Uterus (tissue), 4 donors: ENCODE measurements around the gene TNFRSF25. TPM values are rescaled to one million over a fixed set of nuclear protein-coding genes. Genes with fewer than 3 reads are reported as not detected.

Experiments used
- DNase-seq, 2 donors: peaks; one replicate each; pipeline ENCODE4 v3.0.0-alpha.2; 2019 to 2020
- H3K27ac ChIP-seq, 2 donors: fragments of 200-600 bp; sonication (generic); 1 replicate in 1 of 2; 2 replicates in 1 of 2; pipeline ENCODE4 v1.5.1; 2016 to 2018
- H3K27me3 ChIP-seq, 2 donors: fragments of 200-600 bp; sonication (generic); one replicate each; pipeline ENCODE4 v1.5.1; 2018 to 2019; ENCODE audit warnings: control low read depth in 1 of 2
- H3K36me3 ChIP-seq, 2 donors: fragments of 200-600 bp; sonication (generic); one replicate each; pipeline ENCODE4 v1.5.1; 2019; ENCODE audit warnings: control low read depth in 1 of 2
- H3K4me1 ChIP-seq, 2 donors: fragments of 200-600 bp; sonication (generic); one replicate each; pipeline ENCODE4 v1.5.1; 2018 to 2019; ENCODE audit warnings: control low read depth in 1 of 2
- H3K4me3 ChIP-seq, 2 donors: fragments of 200-600 bp; sonication (generic); 1 replicate in 1 of 2; 2 replicates in 1 of 2; pipeline ENCODE4 v1.5.1; 2018 to 2019; ENCODE audit warnings: mild to moderate bottlenecking in 1 of 2
- H3K9me3 ChIP-seq, 2 donors: fragments of 200-600 bp; sonication (generic); one replicate each; pipeline ENCODE4 v1.5.1; 2019; ENCODE audit warnings: control low read depth in 1 of 2
- POLR2A ChIP-seq, 2 donors: fragments of 450-650 bp; IDR thresholded peaks; one replicate each; pipeline ENCODE4 v1.6.1; 2016; ENCODE audit warnings: antibody characterized with exemption in 2 of 2, mild to moderate bottlenecking in 1 of 2, moderate library complexity in 1 of 2
- intact Hi-C: fragments of 100-400 bp; cut with DNase I; formaldehyde crosslinking; loops from one replicate; pipeline ENCODE4 v1.15.1; 2023; ENCODE audit warnings: low total_unique reads
- total RNA-seq, 4 donors: library from RNA; depleted of rRNA in 3 of 4; stranded (reverse); fragments of >200 nt in 3 of 4; gene quantifications; one replicate each; pipeline versions ENCODE4 v1.1.0 to v1.2.4, GENCODE V29; 2014 to 2023
- TF ChIP-seq, protein P1 (sequence below), 4 experiments: fragments of 200-600 bp in 2 of 4; fragments of 450-650 bp in 2 of 4; sonication (generic) in 2 of 4; IDR thresholded peaks; one replicate each; pipeline ENCODE4 v1.5.1; 2016 to 2019; ENCODE audit warnings: antibody characterized with exemption in 4 of 4, mild to moderate bottlenecking in 2 of 4, moderate library complexity in 1 of 4
- donor health status: DM: yes; HTN: yes; CAD: no.

The TNFRSF25 gene
- total RNA-seq, 4 donors from 2014 or later: 1.0 to 11.1 (median 4.8) TPM

DNA sequence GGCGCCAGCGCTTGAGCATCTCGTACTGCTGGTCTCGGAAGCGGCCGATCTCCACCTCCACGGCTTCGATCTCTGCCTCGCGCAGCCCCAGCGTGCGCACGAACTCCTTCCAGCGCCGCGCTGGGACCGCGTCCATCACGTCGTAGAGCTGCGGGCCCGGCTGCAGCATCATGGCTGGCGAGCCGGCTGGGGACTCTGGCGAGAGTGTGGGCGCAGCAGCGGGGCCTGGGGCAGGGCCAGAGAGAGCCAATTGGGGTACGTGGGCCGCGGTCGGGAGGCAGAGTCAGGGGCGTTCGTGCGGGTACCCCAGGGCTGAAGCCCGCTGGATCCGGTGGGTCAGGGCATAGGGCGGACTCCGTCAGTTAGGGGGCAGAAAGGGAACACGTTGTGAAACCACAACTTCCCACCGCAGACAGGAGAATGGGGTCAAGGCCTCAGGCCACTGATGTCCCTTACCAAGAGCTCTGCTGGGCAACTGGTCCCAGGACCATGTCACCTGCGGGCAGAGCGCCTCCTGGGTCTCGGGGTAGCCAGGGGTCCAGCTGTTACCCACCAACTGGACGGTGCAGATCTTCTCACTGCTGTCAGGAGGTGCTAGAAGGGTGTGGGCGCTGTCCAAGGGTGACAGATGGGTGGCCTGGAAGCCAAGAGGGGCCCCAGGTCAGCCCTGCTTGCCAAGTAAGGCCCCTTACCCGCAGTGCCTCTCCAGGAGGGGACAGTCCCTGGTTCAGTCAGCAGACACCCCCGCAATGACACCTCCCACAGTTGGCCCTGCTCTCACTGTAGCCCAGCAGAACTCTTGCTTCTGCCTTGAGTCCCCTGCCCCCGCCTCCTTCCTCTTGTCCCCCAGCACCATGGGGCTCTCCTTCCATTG, 4.2 kb downstream of the TNFRSF25 start:
- H3K4me3 ChIP-seq: no peak overlapping the region
- H3K27me3 ChIP-seq: no peaks in the 10 kb centered on the region
- no peaks in the 10 kb centered on the region for H3K36me3 ChIP-seq
- H3K4me1 ChIP-seq: peaks cover 0 to 5% of the 10 kb centered on the region in 2 donors
- H3K9me3 ChIP-seq: no peaks in the 10 kb centered on the region
- intact Hi-C loops: no loop called here
- TF ChIP-seq, protein P1, sequence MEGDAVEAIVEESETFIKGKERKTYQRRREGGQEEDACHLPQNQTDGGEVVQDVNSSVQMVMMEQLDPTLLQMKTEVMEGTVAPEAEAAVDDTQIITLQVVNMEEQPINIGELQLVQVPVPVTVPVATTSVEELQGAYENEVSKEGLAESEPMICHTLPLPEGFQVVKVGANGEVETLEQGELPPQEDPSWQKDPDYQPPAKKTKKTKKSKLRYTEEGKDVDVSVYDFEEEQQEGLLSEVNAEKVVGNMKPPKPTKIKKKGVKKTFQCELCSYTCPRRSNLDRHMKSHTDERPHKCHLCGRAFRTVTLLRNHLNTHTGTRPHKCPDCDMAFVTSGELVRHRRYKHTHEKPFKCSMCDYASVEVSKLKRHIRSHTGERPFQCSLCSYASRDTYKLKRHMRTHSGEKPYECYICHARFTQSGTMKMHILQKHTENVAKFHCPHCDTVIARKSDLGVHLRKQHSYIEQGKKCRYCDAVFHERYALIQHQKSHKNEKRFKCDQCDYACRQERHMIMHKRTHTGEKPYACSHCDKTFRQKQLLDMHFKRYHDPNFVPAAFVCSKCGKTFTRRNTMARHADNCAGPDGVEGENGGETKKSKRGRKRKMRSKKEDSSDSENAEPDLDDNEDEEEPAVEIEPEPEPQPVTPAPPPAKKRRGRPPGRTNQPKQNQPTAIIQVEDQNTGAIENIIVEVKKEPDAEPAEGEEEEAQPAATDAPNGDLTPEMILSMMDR (IDR thresholded peaks at IDR 0.05): no peak
- H3K27ac ChIP-seq: no peak overlapping the region
- no peak for DNase-seq

DNA sequence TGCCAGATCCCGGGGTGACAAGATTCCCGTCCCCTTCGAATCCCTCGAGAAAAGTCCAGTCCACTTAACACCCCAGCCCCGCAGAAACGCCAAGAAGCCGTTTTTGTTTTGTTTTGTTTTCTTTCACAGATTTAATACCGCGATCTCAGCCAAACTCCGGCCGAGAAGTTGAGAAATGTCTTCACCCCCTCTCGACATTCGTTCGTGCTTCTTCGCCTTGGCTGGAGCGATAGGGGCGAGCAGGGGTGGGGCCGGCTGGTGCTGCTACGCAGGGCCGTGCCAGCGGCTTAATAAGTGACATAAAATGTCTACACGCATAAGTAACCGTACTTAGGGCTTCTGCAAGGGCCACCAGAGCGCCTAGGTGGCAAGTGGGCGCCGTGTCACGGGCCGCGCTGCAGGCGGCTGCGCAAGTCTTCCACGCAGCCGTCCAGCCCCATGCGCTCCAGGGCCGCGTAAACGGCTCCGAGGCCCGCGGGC, 4.9 kb downstream of the TNFRSF25 start:
- no peaks in the 10 kb centered on the region for H3K27me3 ChIP-seq
- DNase-seq: no peak
- no peak for TF ChIP-seq POLR2A (IDR thresholded peaks at IDR 0.05)
- TF ChIP-seq, protein P1 (IDR thresholded peaks at IDR 0.05): no peak
- H3K9me3 ChIP-seq: no peaks in the 10 kb centered on the region
- peaks cover 0 to 5% of the 10 kb centered on the region in 2 donors for H3K4me1 ChIP-seq
- no peaks in the 10 kb centered on the region for H3K36me3 ChIP-seq
- intact Hi-C loops: no loop called here
- H3K4me3 ChIP-seq: no peak overlapping the region
- no peak overlapping the region for H3K27ac ChIP-seq

DNA sequence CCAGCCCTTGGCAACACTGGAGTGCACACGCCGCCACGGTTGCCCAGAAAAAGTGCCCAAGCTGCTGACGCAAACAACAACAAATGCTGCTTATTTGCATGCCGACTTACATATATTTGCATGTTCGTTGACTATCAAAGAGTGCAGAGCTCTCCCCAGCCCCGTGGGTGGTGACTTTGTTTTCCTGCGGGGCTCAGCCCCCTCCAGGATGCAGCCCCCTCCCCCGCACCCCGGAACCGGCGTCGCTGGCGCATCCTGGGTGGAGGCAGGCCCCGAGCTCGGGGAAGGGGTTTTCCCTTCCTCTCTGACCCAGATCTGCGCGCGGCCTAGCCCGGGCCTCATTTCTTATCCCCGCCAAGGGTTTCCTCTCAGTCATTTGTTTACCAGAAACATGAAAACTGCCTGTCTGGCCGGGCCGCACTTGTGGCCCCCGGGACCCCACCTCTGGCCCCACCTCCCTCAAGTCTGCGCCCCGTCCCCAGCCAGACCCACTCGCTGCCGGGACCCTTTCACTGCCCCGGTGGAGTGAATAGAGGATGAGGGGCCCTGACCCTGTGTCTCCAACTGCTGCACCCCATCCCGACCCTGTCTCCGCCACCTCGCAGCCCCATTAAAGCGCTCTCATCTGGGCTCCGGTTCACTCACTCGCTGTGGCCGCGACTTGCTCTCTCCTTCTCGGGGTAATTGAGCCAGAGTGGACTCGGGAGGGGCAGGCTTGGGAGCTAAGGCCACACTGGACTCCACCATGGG, 5.5 kb downstream of the TNFRSF25 start:
- no peak for DNase-seq
- Histone ChIP-seq H3K27ac (no peak overlapping the region), H3K9me3 (no peaks in the 10 kb centered on the region), H3K27me3 (no peaks in the 10 kb centered on the region), H3K4me1 (peaks cover 0 to 6% of the 10 kb centered on the region in 2 donors), H3K36me3 (no peaks in the 10 kb centered on the region), H3K4me3 (no peak overlapping the region)
- TF ChIP-seq POLR2A (IDR thresholded peaks at IDR 0.05): no peak
- TF ChIP-seq, protein P1 (IDR thresholded peaks at IDR 0.05): no peak
- intact Hi-C loops: no loop called here

DNA sequence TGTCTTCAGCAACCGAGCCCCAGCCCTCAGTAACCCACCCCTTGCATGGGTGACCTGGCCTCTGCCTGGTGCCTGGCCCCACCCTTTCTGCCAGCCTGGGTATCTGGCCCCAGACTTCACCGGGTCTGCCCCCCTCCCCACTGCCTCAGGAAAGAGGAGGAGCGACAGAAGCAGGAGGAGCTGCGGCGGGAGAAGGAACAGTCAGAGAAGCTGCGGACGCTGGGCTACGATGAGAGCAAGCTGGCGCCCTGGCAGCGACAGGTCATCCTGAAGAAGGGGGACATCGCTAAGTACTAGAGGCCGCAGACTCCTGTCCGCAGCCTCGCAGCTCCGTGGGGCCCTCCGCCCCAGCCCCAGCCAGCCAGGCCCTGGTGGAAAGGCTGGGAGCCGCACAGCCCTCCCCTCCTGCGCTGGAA, 6.1 kb downstream of the TNFRSF25 start:
- no peak overlapping the region for H3K4me3 ChIP-seq
- H3K27ac ChIP-seq: no peak overlapping the region
- DNase-seq: no peak
- H3K9me3 ChIP-seq: no peaks in the 10 kb centered on the region
- intact Hi-C loops: no loop called here
- TF ChIP-seq, protein P1 (IDR thresholded peaks at IDR 0.05): no peak
- no peak for TF ChIP-seq POLR2A (IDR thresholded peaks at IDR 0.05)
- H3K27me3 ChIP-seq: no peaks in the 10 kb centered on the region
- no peaks in the 10 kb centered on the region for H3K36me3 ChIP-seq
- peaks cover 0 to 12% of the 10 kb centered on the region in 2 donors for H3K4me1 ChIP-seq
